Measurements from ENCODE around the gene ANKRD13B.
"Not testable (repeated sequence)": the region's sequence is repeated elsewhere in the genome, so short reads cannot be mapped to it uniquely, and the experiment has no call there.

The ANKRD13B gene

GRCh38 chr17:29651913-29652312, 59.0 kb downstream of the ANKRD13B start:
- not testable (repeated sequence) for H3K4me3 ChIP-seq (ENCODE audit: low read length); H3K27ac ChIP-seq (ENCODE audit: low read length); H3K9ac ChIP-seq (ENCODE audit: low read depth, low read length); H3K36me3 ChIP-seq (ENCODE audit: insufficient read depth, low read depth, low read length); H3K27me3 ChIP-seq (ENCODE audit: insufficient read depth, low read length); H3K9me3 ChIP-seq (ENCODE audit: insufficient read depth, low read depth, low read length); H3K4me1 ChIP-seq (ENCODE audit: insufficient read depth, low read length)

GRCh38 chr17:29652976-29653375, 60.0 kb downstream of the ANKRD13B start:
- Histone ChIP-seq H3K4me3 (ENCODE audit: low read length) (no peak overlapping the region), H3K27ac (ENCODE audit: low read length) (no peak overlapping the region), H3K9ac (ENCODE audit: low read depth, low read length) (no peak overlapping the region), H3K27me3 (ENCODE audit: insufficient read depth, low read length) (no peaks in the 10 kb centered on the region), H3K9me3 (ENCODE audit: insufficient read depth, low read depth, low read length) (no peaks in the 10 kb centered on the region), H3K36me3 (ENCODE audit: insufficient read depth, low read depth, low read length) (no peaks in the 10 kb centered on the region), H3K4me1 (ENCODE audit: insufficient read depth, low read length) (no peaks in the 10 kb centered on the region)

- no peak overlapping the region for H3K27ac ChIP-seq (ENCODE audit: low read length)
- H3K27me3 ChIP-seq (ENCODE audit: insufficient read depth, low read length), result no peaks in the 10 kb centered on the region
- H3K4me3 ChIP-seq (ENCODE audit: low read length), result no peak overlapping the region
- no peaks in the 10 kb centered on the region for H3K4me1 ChIP-seq (ENCODE audit: insufficient read depth, low read length)
- no peaks in the 10 kb centered on the region for H3K9me3 ChIP-seq (ENCODE audit: insufficient read depth, low read depth, low read length)
- H3K9ac ChIP-seq (ENCODE audit: low read depth, low read length), result no peak overlapping the region
- H3K36me3 ChIP-seq (ENCODE audit: insufficient read depth, low read depth, low read length), result no peaks in the 10 kb centered on the region
These were observed 61.2 kb downstream of the ANKRD13B start for GRCh38 chr17:29653995-29654714.

- Histone ChIP-seq H3K9ac (ENCODE audit: low read depth, low read length) (no peak overlapping the region), H3K27me3 (ENCODE audit: insufficient read depth, low read length) (no peaks in the 10 kb centered on the region), H3K4me3 (ENCODE audit: low read length) (no peak overlapping the region), H3K27ac (ENCODE audit: low read length) (no peak overlapping the region), H3K9me3 (ENCODE audit: insufficient read depth, low read depth, low read length) (no peaks in the 10 kb centered on the region), H3K4me1 (ENCODE audit: insufficient read depth, low read length) (no peaks in the 10 kb centered on the region), H3K36me3 (ENCODE audit: insufficient read depth, low read depth, low read length) (no peaks in the 10 kb centered on the region)
These were observed 62.4 kb downstream of the ANKRD13B start for GRCh38 chr17:29655323-29655722.

- Histone ChIP-seq H3K27ac (ENCODE audit: low read length) (no peak overlapping the region), H3K27me3 (ENCODE audit: insufficient read depth, low read length) (no peaks in the 10 kb centered on the region), H3K9me3 (ENCODE audit: insufficient read depth, low read depth, low read length) (no peaks in the 10 kb centered on the region), H3K36me3 (ENCODE audit: insufficient read depth, low read depth, low read length) (no peaks in the 10 kb centered on the region), H3K9ac (ENCODE audit: low read depth, low read length) (no peak overlapping the region), H3K4me1 (ENCODE audit: insufficient read depth, low read length) (peaks cover 10% of the 10 kb centered on the region), H3K4me3 (ENCODE audit: low read length) (no peak overlapping the region)
These were observed 66.2 kb downstream of the ANKRD13B start for GRCh38 chr17:29659155-29659554.

- Histone ChIP-seq H3K27me3 (ENCODE audit: insufficient read depth, low read length) (no peaks in the 10 kb centered on the region), H3K9ac (ENCODE audit: low read depth, low read length) (no peak overlapping the region), H3K36me3 (ENCODE audit: insufficient read depth, low read depth, low read length) (no peaks in the 10 kb centered on the region), H3K9me3 (ENCODE audit: insufficient read depth, low read depth, low read length) (no peaks in the 10 kb centered on the region), H3K27ac (ENCODE audit: low read length) (no peak overlapping the region), H3K4me1 (ENCODE audit: insufficient read depth, low read length) (peaks cover 10% of the 10 kb centered on the region), H3K4me3 (ENCODE audit: low read length) (no peak overlapping the region)
These were observed 68.3 kb downstream of the ANKRD13B start for GRCh38 chr17:29661213-29661612.

GRCh38 chr17:29663155-29663554, 70.2 kb downstream of the ANKRD13B start:
- Histone ChIP-seq H3K4me3 (ENCODE audit: low read length) (no peak overlapping the region), H3K9ac (ENCODE audit: low read depth, low read length) (peak overlapping the region; percentile 34; the same call in 1 of the 2 replicates), H3K27me3 (ENCODE audit: insufficient read depth, low read length) (no peaks in the 10 kb centered on the region), H3K27ac (ENCODE audit: low read length) (no peak overlapping the region), H3K9me3 (ENCODE audit: insufficient read depth, low read depth, low read length) (no peaks in the 10 kb centered on the region), H3K36me3 (ENCODE audit: insufficient read depth, low read depth, low read length) (0 out of 2 replicates have a peak, but pooled peaks cover 5% of the 10 kb centered on the region), H3K4me1 (ENCODE audit: insufficient read depth, low read length) (peaks cover 10% of the 10 kb centered on the region)

Data from iPS-20b (cell line).